Measurements from ENCODE around the gene MED12L. TPM values are rescaled to one million over a fixed set of nuclear protein-coding genes. Genes with fewer than 3 reads are reported as not detected.
A peak's percentile ranks its signal among the peaks of the same experiment; 100 is the strongest.

Gene MED12L
- polyA plus RNA-seq, 1 donor from 2014 or later, result 28.5 TPM

DNA sequence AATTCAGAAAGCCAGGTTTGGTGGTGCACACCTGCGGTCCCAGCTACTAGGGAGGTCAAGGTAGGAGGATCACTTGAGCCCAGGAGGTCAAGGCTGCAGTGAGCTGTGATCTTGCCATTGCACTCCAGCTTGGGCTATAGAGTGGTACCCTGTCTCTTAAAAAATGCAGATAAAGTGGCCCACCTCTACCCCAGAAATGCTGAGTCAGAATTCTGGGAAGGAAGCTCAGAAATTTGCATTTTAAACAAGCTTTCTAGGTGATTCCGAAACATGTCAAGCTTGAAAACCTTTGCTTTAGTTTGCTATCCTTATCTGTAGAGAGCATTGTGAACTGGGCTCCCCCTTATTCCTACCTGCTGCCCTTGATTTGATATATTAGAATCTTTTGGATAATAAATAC lies 7.7 kb downstream of the MED12L start:
- no peaks in the 10 kb centered on the region for H3F3A ChIP-seq (ENCODE audit: insufficient read depth, low read length, poor library complexity, severe bottlenecking)
- no peak overlapping the region for H3K4me2 ChIP-seq (ENCODE audit: low read length)
- no peaks in the 10 kb centered on the region for H3K36me3 ChIP-seq (ENCODE audit: insufficient read depth, low read length)
- no peak overlapping the region for H2AFZ ChIP-seq (ENCODE audit: low read depth, low read length)
- TF ChIP-seq EP300 (conservative IDR thresholded peaks at IDR 0.05; ENCODE audit: poor library complexity, severe bottlenecking) (no peak), TAF1 (IDR thresholded peaks at IDR 0.05; ENCODE audit: low read depth) (no peak), RAD21 (conservative IDR thresholded peaks at IDR 0.05) (no peak), SMC3 (conservative IDR thresholded peaks at IDR 0.05; ENCODE audit: poor library complexity) (no peak), MXI1 (conservative IDR thresholded peaks at IDR 0.05; ENCODE audit: poor library complexity, severe bottlenecking) (no peak), POLR2AphosphoS5 (IDR thresholded peaks at IDR 0.05) (no peak), EZH2 (IDR thresholded peaks at IDR 0.05; ENCODE audit: borderline replicate concordance, insufficient read depth, low read length, poor library complexity, severe bottlenecking) (no peak)
- TF ChIP-seq, protein P1, sequence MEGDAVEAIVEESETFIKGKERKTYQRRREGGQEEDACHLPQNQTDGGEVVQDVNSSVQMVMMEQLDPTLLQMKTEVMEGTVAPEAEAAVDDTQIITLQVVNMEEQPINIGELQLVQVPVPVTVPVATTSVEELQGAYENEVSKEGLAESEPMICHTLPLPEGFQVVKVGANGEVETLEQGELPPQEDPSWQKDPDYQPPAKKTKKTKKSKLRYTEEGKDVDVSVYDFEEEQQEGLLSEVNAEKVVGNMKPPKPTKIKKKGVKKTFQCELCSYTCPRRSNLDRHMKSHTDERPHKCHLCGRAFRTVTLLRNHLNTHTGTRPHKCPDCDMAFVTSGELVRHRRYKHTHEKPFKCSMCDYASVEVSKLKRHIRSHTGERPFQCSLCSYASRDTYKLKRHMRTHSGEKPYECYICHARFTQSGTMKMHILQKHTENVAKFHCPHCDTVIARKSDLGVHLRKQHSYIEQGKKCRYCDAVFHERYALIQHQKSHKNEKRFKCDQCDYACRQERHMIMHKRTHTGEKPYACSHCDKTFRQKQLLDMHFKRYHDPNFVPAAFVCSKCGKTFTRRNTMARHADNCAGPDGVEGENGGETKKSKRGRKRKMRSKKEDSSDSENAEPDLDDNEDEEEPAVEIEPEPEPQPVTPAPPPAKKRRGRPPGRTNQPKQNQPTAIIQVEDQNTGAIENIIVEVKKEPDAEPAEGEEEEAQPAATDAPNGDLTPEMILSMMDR (IDR thresholded peaks at IDR 0.05; ENCODE audit: poor library complexity, severe bottlenecking), result no peak
- TF ChIP-seq, protein P2, sequence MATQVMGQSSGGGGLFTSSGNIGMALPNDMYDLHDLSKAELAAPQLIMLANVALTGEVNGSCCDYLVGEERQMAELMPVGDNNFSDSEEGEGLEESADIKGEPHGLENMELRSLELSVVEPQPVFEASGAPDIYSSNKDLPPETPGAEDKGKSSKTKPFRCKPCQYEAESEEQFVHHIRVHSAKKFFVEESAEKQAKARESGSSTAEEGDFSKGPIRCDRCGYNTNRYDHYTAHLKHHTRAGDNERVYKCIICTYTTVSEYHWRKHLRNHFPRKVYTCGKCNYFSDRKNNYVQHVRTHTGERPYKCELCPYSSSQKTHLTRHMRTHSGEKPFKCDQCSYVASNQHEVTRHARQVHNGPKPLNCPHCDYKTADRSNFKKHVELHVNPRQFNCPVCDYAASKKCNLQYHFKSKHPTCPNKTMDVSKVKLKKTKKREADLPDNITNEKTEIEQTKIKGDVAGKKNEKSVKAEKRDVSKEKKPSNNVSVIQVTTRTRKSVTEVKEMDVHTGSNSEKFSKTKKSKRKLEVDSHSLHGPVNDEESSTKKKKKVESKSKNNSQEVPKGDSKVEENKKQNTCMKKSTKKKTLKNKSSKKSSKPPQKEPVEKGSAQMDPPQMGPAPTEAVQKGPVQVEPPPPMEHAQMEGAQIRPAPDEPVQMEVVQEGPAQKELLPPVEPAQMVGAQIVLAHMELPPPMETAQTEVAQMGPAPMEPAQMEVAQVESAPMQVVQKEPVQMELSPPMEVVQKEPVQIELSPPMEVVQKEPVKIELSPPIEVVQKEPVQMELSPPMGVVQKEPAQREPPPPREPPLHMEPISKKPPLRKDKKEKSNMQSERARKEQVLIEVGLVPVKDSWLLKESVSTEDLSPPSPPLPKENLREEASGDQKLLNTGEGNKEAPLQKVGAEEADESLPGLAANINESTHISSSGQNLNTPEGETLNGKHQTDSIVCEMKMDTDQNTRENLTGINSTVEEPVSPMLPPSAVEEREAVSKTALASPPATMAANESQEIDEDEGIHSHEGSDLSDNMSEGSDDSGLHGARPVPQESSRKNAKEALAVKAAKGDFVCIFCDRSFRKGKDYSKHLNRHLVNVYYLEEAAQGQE (IDR thresholded peaks at IDR 0.05; ENCODE audit: borderline replicate concordance), result no peak
- no peak overlapping the region for H3K9ac ChIP-seq (ENCODE audit: low read length)
- H3K4me3 ChIP-seq (ENCODE audit: low read length), result peak overlapping the region; percentile 20
- no peaks in the 10 kb centered on the region for H3K9me2 ChIP-seq (ENCODE audit: insufficient read depth, low read length)
- H3K27me3 ChIP-seq (ENCODE audit: insufficient read depth, low read depth, low read length), result no peaks in the 10 kb centered on the region
- H3K27ac ChIP-seq (ENCODE audit: low read length), result no peak overlapping the region
- H4K20me1 ChIP-seq (ENCODE audit: insufficient read depth), result peaks cover 15% of the 10 kb centered on the region
- no peaks in the 10 kb centered on the region for H3K9me3 ChIP-seq (ENCODE audit: low read length)
- peaks cover 98% of the 10 kb centered on the region for H3K79me2 ChIP-seq (replicated peaks; ENCODE audit: insufficient read depth, low read length)

DNA sequence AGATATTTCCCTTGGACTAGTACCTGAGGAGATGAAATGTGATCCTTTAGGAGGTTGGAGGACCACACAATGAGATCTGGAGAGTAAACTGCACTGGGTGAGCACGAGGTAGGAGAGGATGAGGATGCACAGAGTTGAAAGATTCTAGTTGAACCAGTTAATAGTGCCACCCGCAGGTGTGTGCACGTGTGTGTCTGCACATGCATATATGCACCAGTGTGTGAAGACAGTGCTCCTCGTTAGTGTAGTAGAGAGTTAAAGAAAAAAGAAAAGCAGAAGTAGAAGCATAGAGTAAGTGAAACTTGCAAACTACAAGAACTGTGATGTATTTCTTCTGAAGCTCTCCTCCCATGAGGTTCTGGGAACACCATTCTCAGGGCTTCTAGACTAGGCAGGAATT lies 8.4 kb downstream of the MED12L start:
- Histone ChIP-seq H3K36me3 (ENCODE audit: insufficient read depth, low read length) (no peaks in the 10 kb centered on the region), H3K79me2 (replicated peaks; ENCODE audit: insufficient read depth, low read length) (peaks cover 98% of the 10 kb centered on the region), H3F3A (ENCODE audit: insufficient read depth, low read length, poor library complexity, severe bottlenecking) (no peaks in the 10 kb centered on the region), H3K9ac (ENCODE audit: low read length) (no peak overlapping the region), H3K27ac (ENCODE audit: low read length) (no peak overlapping the region), H2AFZ (ENCODE audit: low read depth, low read length) (no peak overlapping the region), H3K4me2 (ENCODE audit: low read length) (no peak overlapping the region), H3K9me3 (ENCODE audit: low read length) (no peaks in the 10 kb centered on the region), H4K20me1 (ENCODE audit: insufficient read depth) (peaks cover 18% of the 10 kb centered on the region), H3K4me3 (ENCODE audit: low read length) (peak overlapping the region; percentile 20), H3K9me2 (ENCODE audit: insufficient read depth, low read length) (no peaks in the 10 kb centered on the region), H3K27me3 (ENCODE audit: insufficient read depth, low read depth, low read length) (no peaks in the 10 kb centered on the region)
- TF ChIP-seq MXI1 (conservative IDR thresholded peaks at IDR 0.05; ENCODE audit: poor library complexity, severe bottlenecking) (no peak), SMC3 (conservative IDR thresholded peaks at IDR 0.05; ENCODE audit: poor library complexity) (no peak), RAD21 (conservative IDR thresholded peaks at IDR 0.05) (no peak), POLR2AphosphoS5 (IDR thresholded peaks at IDR 0.05) (no peak), EP300 (conservative IDR thresholded peaks at IDR 0.05; ENCODE audit: poor library complexity, severe bottlenecking) (no peak)
